ENCODE measurements around the gene REV3L.
"Not testable (repeated sequence)": the region's sequence is repeated elsewhere in the genome, so short reads cannot be mapped to it uniquely, and the experiment has no call there.

The REV3L gene

GRCh38 chr6:111306104-111306888 lies 176.7 kb downstream of the REV3L start:
- no peak overlapping the region for H3K4me3 ChIP-seq (ENCODE audit: low read depth, low read length)

- no peak overlapping the region for H3K4me3 ChIP-seq (ENCODE audit: low read depth, low read length)
Observed at GRCh38 chr6:111301946-111302345, 181.1 kb downstream of the REV3L start.

GRCh38 chr6:111300938-111301800 lies 181.8 kb downstream of the REV3L start:
- not testable (repeated sequence) for H3K4me3 ChIP-seq (ENCODE audit: low read depth, low read length)

GRCh38 chr6:111297776-111298175 lies 185.2 kb downstream of the REV3L start:
- H3K4me3 ChIP-seq (ENCODE audit: low read depth, low read length), result no peak overlapping the region

GRCh38 chr6:111294374-111294967 lies 188.5 kb downstream of the REV3L start:
- no peak overlapping the region for H3K4me3 ChIP-seq (ENCODE audit: low read depth, low read length)

GRCh38 chr6:111291336-111292259 lies 191.4 kb downstream of the REV3L start:
- H3K4me3 ChIP-seq (ENCODE audit: low read depth, low read length), result no peak overlapping the region

GRCh38 chr6:111290689-111291335 lies 192.2 kb downstream of the REV3L start:
- H3K4me3 ChIP-seq (ENCODE audit: low read depth, low read length), result not testable (repeated sequence)

GRCh38 chr6:111284356-111284755 lies 198.7 kb downstream of the REV3L start:
- H3K4me3 ChIP-seq (ENCODE audit: low read depth, low read length), result not testable (repeated sequence)

- no peak overlapping the region for H3K4me3 ChIP-seq (ENCODE audit: low read depth, low read length)
Observed at GRCh38 chr6:111283707-111284106, 199.3 kb downstream of the REV3L start.

- H3K4me3 ChIP-seq (ENCODE audit: low read depth, low read length), result no peak overlapping the region
Observed at GRCh38 chr6:111282515-111282914, 200.5 kb downstream of the REV3L start.

GRCh38 chr6:111280445-111280955 lies 202.5 kb downstream of the REV3L start:
- H3K4me3 ChIP-seq (ENCODE audit: low read depth, low read length), result no peak overlapping the region

GRCh38 chr6:111278731-111279130 lies 204.3 kb downstream of the REV3L start:
- no peak overlapping the region for H3K4me3 ChIP-seq (ENCODE audit: low read depth, low read length)

- H3K4me3 ChIP-seq (ENCODE audit: low read depth, low read length), result no peak overlapping the region
Observed at GRCh38 chr6:111277819-111278218, 205.2 kb downstream of the REV3L start.

GRCh38 chr6:111276736-111277135 lies 206.3 kb downstream of the REV3L start:
- no peak overlapping the region for H3K4me3 ChIP-seq (ENCODE audit: low read depth, low read length)

GRCh38 chr6:111276335-111276734 lies 206.7 kb downstream of the REV3L start:
- no peak overlapping the region for H3K4me3 ChIP-seq (ENCODE audit: low read depth, low read length)

- no peak overlapping the region for H3K4me3 ChIP-seq (ENCODE audit: low read depth, low read length)
Observed at GRCh38 chr6:111274593-111275217, 208.3 kb downstream of the REV3L start.

GRCh38 chr6:111270121-111270520 lies 212.9 kb downstream of the REV3L start:
- no peak overlapping the region for H3K4me3 ChIP-seq (ENCODE audit: low read depth, low read length)

- H3K4me3 ChIP-seq (ENCODE audit: low read depth, low read length), result no peak overlapping the region
Observed at GRCh38 chr6:111269401-111269970, 213.5 kb downstream of the REV3L start.

GRCh38 chr6:111267764-111268333 lies 215.2 kb downstream of the REV3L start:
- H3K4me3 ChIP-seq (ENCODE audit: low read depth, low read length), result no peak overlapping the region
